ENCODE measurements around the gene LZTS2. TPM values are rescaled to one million over a fixed set of nuclear protein-coding genes. Genes with fewer than 3 reads are reported as not detected.

The LZTS2 gene
- total RNA-seq, 1 donor from 2014 or later: 52.6 TPM

- Histone ChIP-seq H3K36me3 (no peaks in the 10 kb centered on the region), H3K27ac (no peak overlapping the region), H3K9me3 (no peaks in the 10 kb centered on the region), H3K4me1 (peaks cover 6% of the 10 kb centered on the region), H3K4me3 (no peak overlapping the region), H3K27me3 (ENCODE audit: low read depth) (no peaks in the 10 kb centered on the region)
- ATAC-seq (no peak), DNase-seq (no peak)
- TF ChIP-seq CTCF (IDR thresholded peaks at IDR 0.05): no peak
- intact Hi-C loops (cut with DNase I): no loop called here
Observed at GRCh38 chr10:101027106-101027720, 27.6 kb downstream of the LZTS2 start.

- ATAC-seq (no peak), DNase-seq (no peak)
- H3K36me3 ChIP-seq: no peaks in the 10 kb centered on the region
- intact Hi-C loops (cut with DNase I): no loop called here
- no peaks in the 10 kb centered on the region for H3K9me3 ChIP-seq
- no peak overlapping the region for H3K4me3 ChIP-seq
- H3K27ac ChIP-seq: no peak overlapping the region
- no peaks in the 10 kb centered on the region for H3K27me3 ChIP-seq (ENCODE audit: low read depth)
- peaks cover 17% of the 10 kb centered on the region for H3K4me1 ChIP-seq
- no peak for TF ChIP-seq CTCF (IDR thresholded peaks at IDR 0.05)
Observed at GRCh38 chr10:101028446-101029337, 29.1 kb downstream of the LZTS2 start.

- H3K9me3 ChIP-seq: no peaks in the 10 kb centered on the region
- no peaks in the 10 kb centered on the region for H3K27me3 ChIP-seq (ENCODE audit: low read depth)
- intact Hi-C loops (cut with DNase I): no loop called here
- H3K27ac ChIP-seq: no peak overlapping the region
- peaks cover 3% of the 10 kb centered on the region for H3K36me3 ChIP-seq
- no peak for ATAC-seq
- H3K4me1 ChIP-seq: peaks cover 20% of the 10 kb centered on the region
- no peak for TF ChIP-seq CTCF (IDR thresholded peaks at IDR 0.05)
- no peak overlapping the region for H3K4me3 ChIP-seq
- no peak for DNase-seq
Observed at GRCh38 chr10:101029520-101030295, 30.1 kb downstream of the LZTS2 start.

GRCh38 chr10:101030496-101031127 is 31.0 kb downstream of the LZTS2 start:
- H3K27ac ChIP-seq: peak overlapping the region; percentile 99
- intact Hi-C loops (cut with DNase I): no loop called here
- no peak for TF ChIP-seq CTCF (IDR thresholded peaks at IDR 0.05)

More at GRCh38 chr10:101030496-101031127, 31.0 kb downstream of the LZTS2 start:
- DNase-seq: no peak
- Histone ChIP-seq H3K4me1 (peaks cover 20% of the 10 kb centered on the region), H3K27me3 (ENCODE audit: low read depth) (no peaks in the 10 kb centered on the region), H3K36me3 (peaks cover 12% of the 10 kb centered on the region), H3K4me3 (peak overlapping the region; percentile 83), H3K9me3 (no peaks in the 10 kb centered on the region)
- no peak for ATAC-seq
